Activated B cell treated with CpG ODN at 0.5 μM for 24 hours (primary cell): ENCODE measurements around the gene TMUB1. TPM values are rescaled to one million over a fixed set of nuclear protein-coding genes. Genes with fewer than 3 reads are reported as not detected.

Experiments used
- ATAC-seq: fragments of 200-7000 bp; cut with Tn5 transposase; one replicate; pipeline ENCODE4 v1.10.0; 2021; ENCODE audit warnings: low read depth, mild to moderate bottlenecking, moderate library complexity
- CTCF ChIA-PET: fragments of 350-600 bp; sonication (Branson Sonifier 250); formaldehyde crosslinking; loops from one replicate; lab custom pipeline; 2021; ENCODE audit warnings: antibody characterized with exemption; lab: Charles Lee
- POLR2A ChIA-PET: fragments of 350-600 bp; sonication (Branson Sonifier 250); formaldehyde crosslinking; loops from one replicate; lab custom pipeline; 2021; ENCODE audit warnings: antibody characterized with exemption; lab: Charles Lee
- DNase-seq: peaks from one replicate; pipeline ENCODE4 v3.0.0; 2022
- H3K27ac Mint-ChIP-seq: one replicate; pipeline ENCODE4 v1.8.0; 2020; ENCODE audit warnings: mixed read lengths
- H3K27me3 Mint-ChIP-seq: one replicate; pipeline ENCODE4 v1.8.0; 2021; ENCODE audit warnings: mixed read lengths
- H3K36me3 Mint-ChIP-seq: one replicate; pipeline ENCODE4 v1.8.0; 2021; ENCODE audit warnings: low read depth, mixed read lengths
- H3K4me1 Mint-ChIP-seq: one replicate; pipeline ENCODE4 v1.8.0; 2021; ENCODE audit warnings: mixed read lengths
- H3K4me3 Mint-ChIP-seq: one replicate; pipeline ENCODE4 v1.8.0; 2020; ENCODE audit warnings: mild to moderate bottlenecking, mixed read lengths
- H3K9me3 Mint-ChIP-seq: one replicate; pipeline ENCODE4 v1.8.0; 2020; ENCODE audit warnings: mixed read lengths
- intact Hi-C: fragments of 100-400 bp; cut with micrococcal nuclease; formaldehyde crosslinking; loops from one replicate; pipeline ENCODE4 v1.15.1; 2024
- total RNA-seq: library from RNA; stranded (reverse); gene quantifications from 2 replicates; pipeline ENCODE4 v1.2.3, GENCODE V29; 2022
- TF ChIP-seq, protein P1 (sequence below): fragments of 200-600 bp; IDR thresholded peaks from one replicate; pipeline ENCODE4 v1.8.0; 2022; ENCODE audit warnings: antibody characterized with exemption, mild to moderate bottlenecking

The TMUB1 gene
- total RNA-seq, 1 donor from 2014 or later, result 40.5 TPM

DNA sequence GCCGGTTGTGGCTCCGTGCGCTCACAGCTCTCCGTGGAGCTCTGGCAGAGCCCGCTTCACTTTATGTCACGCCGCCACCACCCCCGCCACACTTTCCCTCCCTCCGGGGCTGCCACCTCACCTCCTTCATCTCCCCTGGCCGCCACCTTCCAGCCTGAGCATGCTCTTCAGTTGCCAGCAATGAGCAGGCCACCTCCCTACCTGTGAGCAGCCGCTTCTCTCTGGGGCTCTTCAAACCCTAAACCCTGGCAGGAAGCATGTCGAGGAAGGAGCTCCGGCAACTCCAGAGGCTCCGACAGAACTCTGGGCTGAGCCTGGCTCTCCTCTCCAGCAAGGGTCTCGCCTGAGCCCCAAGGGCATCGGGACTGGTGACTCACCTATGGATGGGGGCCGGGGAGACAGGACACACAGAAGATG, 47.5 kb upstream of the TMUB1 start:
- Mint-ChIP-seq H3K4me3 (no peak overlapping the region), H3K4me1 (no peaks in the 10 kb centered on the region), H3K9me3 (no peaks in the 10 kb centered on the region), H3K27ac (no peak overlapping the region), H3K27me3 (no peaks in the 10 kb centered on the region), H3K36me3 (no peaks in the 10 kb centered on the region)
- CTCF ChIA-PET, result interaction anchor here (0.7 kb wide), 1 partner anchor 23 kb away, joined by 3 read pairs; no protein-coding TSS in a partner anchor
- intact Hi-C loops, result no loop called here
- DNase-seq, result no peak
- no peak for ATAC-seq
- TF ChIP-seq, protein P1, sequence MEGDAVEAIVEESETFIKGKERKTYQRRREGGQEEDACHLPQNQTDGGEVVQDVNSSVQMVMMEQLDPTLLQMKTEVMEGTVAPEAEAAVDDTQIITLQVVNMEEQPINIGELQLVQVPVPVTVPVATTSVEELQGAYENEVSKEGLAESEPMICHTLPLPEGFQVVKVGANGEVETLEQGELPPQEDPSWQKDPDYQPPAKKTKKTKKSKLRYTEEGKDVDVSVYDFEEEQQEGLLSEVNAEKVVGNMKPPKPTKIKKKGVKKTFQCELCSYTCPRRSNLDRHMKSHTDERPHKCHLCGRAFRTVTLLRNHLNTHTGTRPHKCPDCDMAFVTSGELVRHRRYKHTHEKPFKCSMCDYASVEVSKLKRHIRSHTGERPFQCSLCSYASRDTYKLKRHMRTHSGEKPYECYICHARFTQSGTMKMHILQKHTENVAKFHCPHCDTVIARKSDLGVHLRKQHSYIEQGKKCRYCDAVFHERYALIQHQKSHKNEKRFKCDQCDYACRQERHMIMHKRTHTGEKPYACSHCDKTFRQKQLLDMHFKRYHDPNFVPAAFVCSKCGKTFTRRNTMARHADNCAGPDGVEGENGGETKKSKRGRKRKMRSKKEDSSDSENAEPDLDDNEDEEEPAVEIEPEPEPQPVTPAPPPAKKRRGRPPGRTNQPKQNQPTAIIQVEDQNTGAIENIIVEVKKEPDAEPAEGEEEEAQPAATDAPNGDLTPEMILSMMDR, result no peak
- POLR2A ChIA-PET, result no interaction called here

DNA sequence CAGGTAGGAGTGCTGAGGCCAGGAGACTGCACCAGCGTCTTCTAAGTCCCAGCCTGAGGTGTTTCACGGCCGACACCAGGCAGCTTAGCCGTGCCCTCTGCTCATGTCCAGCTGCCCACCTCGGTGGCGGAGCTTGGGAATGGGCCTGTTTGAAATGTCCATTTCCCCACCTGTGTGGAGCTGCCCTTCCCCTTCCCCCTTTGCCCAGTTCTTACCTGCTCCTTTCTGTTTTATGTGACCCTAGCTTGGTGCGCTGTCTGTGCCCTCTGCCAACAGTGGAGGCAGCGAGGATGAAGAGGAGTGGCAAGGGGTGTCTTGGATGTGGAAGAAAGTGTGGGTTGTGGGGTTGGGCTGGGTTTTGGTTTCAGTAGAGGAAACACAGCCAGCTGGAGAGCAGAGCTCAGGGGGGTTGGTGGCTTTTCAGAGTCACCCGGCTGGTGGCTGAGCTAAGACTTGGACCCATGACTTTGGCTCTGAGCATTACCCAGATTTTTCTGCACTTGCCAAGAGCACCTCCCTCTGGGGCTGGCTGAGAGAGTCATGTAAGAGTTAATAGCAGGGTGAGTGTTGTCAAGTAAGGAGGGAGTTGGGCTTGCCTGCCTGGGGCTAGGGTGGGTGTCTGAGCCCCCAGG, 46.8 kb upstream of the TMUB1 start:
- intact Hi-C loops, result no loop called here
- no peaks in the 10 kb centered on the region for H3K27me3 Mint-ChIP-seq
- ATAC-seq (no peak), DNase-seq (no peak)
- CTCF ChIA-PET, result no interaction called here
- TF ChIP-seq, protein P1, result no peak
- H3K4me1 Mint-ChIP-seq, result no peaks in the 10 kb centered on the region
- H3K27ac Mint-ChIP-seq, result no peak overlapping the region
- no peak overlapping the region for H3K4me3 Mint-ChIP-seq
- no peaks in the 10 kb centered on the region for H3K36me3 Mint-ChIP-seq
- POLR2A ChIA-PET, result no interaction called here
- no peaks in the 10 kb centered on the region for H3K9me3 Mint-ChIP-seq

DNA sequence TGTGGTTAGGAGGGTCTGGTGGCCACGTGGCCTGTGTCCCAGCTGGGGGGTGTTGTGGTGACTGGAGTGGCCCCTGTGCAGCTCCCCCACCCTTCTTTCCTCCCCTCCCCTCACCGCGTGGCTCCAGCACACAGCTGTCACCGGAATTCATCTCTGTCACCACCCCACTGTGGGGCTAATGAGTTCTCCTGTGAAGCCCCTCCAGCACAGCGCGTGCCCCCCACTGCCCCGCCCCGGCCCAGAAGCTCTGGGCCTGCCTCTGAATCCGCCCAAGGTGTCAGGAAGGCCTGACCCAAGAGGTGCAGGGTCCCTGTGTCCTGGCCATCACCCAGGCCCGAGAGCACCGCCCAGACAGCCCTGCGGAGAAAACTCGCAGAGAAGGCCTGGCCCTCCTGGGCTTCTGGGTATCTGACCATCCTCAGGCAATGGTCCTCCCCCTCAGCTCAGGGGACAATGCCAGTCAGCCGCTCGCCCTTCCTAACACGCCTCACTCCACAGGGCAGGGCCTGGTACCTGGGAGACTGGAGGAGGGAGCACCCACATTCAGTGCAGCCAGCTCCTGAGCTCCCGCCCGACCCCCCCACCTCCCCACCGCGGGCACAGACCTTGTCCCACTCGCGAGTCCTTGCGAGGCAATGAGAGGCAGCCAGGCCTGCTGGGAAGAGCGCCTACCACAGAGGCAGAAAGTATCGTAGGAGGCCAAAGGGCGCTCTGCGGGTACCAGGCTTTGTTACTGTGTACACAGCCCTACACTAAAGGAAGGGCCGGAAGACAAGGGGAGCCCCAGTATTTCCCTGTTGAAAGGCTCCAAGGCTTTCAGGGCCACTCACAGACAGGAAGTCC, 46.0 kb upstream of the TMUB1 start:
- ATAC-seq, result no peak

DNA sequence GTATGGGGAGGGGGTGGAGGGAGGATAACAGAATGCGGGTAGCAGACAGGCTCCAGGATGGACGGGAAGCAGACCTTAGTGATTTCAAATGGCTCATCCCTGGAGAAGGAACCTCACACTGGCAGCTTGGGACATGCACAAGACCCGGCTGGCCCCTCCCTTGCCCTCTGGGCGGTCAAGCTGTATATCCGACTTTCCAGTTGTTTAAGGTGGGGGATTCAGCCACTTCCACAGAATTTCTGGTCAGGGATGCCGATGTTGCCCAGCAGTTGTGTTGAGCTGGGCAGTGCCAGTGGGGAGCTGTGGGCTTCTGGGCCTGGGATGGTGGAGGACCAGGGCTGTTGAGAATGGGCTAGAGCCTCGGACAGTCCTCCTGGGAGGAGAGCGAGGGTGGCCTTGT, 45.4 kb upstream of the TMUB1 start:
- CTCF ChIA-PET, result no interaction called here
- Mint-ChIP-seq H3K27me3 (peaks cover 4% of the 10 kb centered on the region), H3K36me3 (no peaks in the 10 kb centered on the region), H3K27ac (no peak overlapping the region), H3K9me3 (no peaks in the 10 kb centered on the region), H3K4me1 (peaks cover 3% of the 10 kb centered on the region), H3K4me3 (no peak overlapping the region)
- DNase-seq, result no peak
- TF ChIP-seq, protein P1, result no peak
- ATAC-seq, result no peak
- intact Hi-C loops, result no loop called here
- POLR2A ChIA-PET, result no interaction called here

More for the DNA sequence above, 46.0 kb upstream of the TMUB1 start:
- no peaks in the 10 kb centered on the region for H3K36me3 Mint-ChIP-seq
- H3K4me1 Mint-ChIP-seq, result no peaks in the 10 kb centered on the region
- H3K9me3 Mint-ChIP-seq, result no peaks in the 10 kb centered on the region
- TF ChIP-seq, protein P1, result no peak
- ChIA-PET POLR2A (no interaction called here), CTCF (no interaction called here)
- no peak for DNase-seq
- intact Hi-C loops, result no loop called here
- no peak overlapping the region for H3K27ac Mint-ChIP-seq
- H3K4me3 Mint-ChIP-seq, result no peak overlapping the region
- H3K27me3 Mint-ChIP-seq, result peaks cover 2% of the 10 kb centered on the region

DNA sequence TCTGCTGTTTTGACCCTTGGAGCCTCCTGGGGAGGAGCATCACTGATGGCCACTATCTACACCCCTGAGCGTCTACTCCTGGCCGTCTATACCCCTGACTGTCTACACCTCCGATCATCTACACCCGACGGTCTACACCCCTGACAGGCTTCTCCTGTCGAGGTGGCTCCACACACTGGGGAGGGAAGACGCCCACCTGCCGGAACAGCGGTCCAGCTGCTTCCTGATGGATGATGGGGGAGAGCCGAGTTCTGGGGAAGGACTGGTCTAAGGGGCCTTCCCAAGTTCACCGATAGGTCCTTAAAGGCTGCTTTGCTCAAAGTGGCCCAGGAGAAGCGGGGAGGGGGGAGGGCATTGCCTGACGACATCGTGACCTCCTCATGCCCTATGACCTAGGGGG, 44.9 kb upstream of the TMUB1 start:
- no peak overlapping the region for H3K4me3 Mint-ChIP-seq
- no peak overlapping the region for H3K27ac Mint-ChIP-seq
- ChIA-PET CTCF (no interaction called here), POLR2A (no interaction called here)
- intact Hi-C loops, result no loop called here
- H3K9me3 Mint-ChIP-seq, result no peaks in the 10 kb centered on the region
- H3K4me1 Mint-ChIP-seq, result peaks cover 3% of the 10 kb centered on the region
- TF ChIP-seq, protein P1, result no peak
- ATAC-seq, result no peak
- no peaks in the 10 kb centered on the region for H3K36me3 Mint-ChIP-seq
- peaks cover 4% of the 10 kb centered on the region for H3K27me3 Mint-ChIP-seq
- no peak for DNase-seq
